Tibial nerve (tissue), 4 donors: ENCODE measurements around the gene MIPEP. TPM values are rescaled to one million over a fixed set of nuclear protein-coding genes. Genes with fewer than 3 reads are reported as not detected.

Experiments
- DNase-seq, 2 donors: peaks; one replicate each; pipeline ENCODE4 v3.0.0-alpha.2; 2019; ENCODE audit warnings: low spot score in 2 of 2
- H3K27ac ChIP-seq, 4 donors: fragments of 200-600 bp; sonication (generic) in 3 of 4; one replicate each; pipeline ENCODE4 v1.5.1; 2017 to 2019; ENCODE audit warnings: mild to moderate bottlenecking in 1 of 4
- H3K27me3 ChIP-seq, 2 donors: fragments of 200-600 bp; sonication (generic) in 1 of 2; one replicate each; pipeline versions ENCODE4 v1.5.1 to v1.6.0; 2017 to 2019
- H3K36me3 ChIP-seq, 3 donors: fragments of 200-600 bp; sonication (generic); one replicate each; pipeline ENCODE4 v1.5.1; 2018 to 2019
- H3K4me1 ChIP-seq, 4 donors: fragments of 200-600 bp; sonication (generic) in 3 of 4; one replicate each; pipeline ENCODE4 v1.5.1; 2017 to 2019
- H3K4me3 ChIP-seq, 4 donors: fragments of 200-600 bp; sonication (generic) in 3 of 4; one replicate each; pipeline ENCODE4 v1.5.1; 2017 to 2019; ENCODE audit warnings: mild to moderate bottlenecking in 1 of 4, moderate library complexity in 1 of 4
- H3K9me3 ChIP-seq, 4 donors: fragments of 200-600 bp; sonication (generic) in 3 of 4; one replicate each; pipeline ENCODE4 v1.5.1; 2017 to 2019
- CTCF ChIP-seq, 5 experiments: fragments of 200-600 bp in 3 of 5; fragments of 450-650 bp in 2 of 5; sonication (generic) in 3 of 5; IDR thresholded peaks; one replicate each; pipeline ENCODE4 v1.5.1; 2016 to 2019; ENCODE audit warnings: antibody characterized with exemption in 5 of 5, mild to moderate bottlenecking in 3 of 5, moderate library complexity in 2 of 5
- EP300 ChIP-seq, 2 donors: sonication (generic); formaldehyde crosslinking; IDR thresholded peaks; one replicate each; pipeline ENCODE4 v1.6.1; 2017; ENCODE audit warnings: antibody characterized with exemption in 2 of 2, mild to moderate bottlenecking in 1 of 2
- POLR2A ChIP-seq, 2 donors: fragments of 450-650 bp; IDR thresholded peaks; one replicate each; pipeline ENCODE4 v1.6.1; 2017; ENCODE audit warnings: antibody characterized with exemption in 2 of 2, mild to moderate bottlenecking in 2 of 2, moderate library complexity in 2 of 2
- WGBS, 2 donors: methylation state at CpG; one replicate each; pipeline ENCODE4 v1.1.5; 2018; 5-methylcytosine and 5-hydroxymethylcytosine counted together
- total RNA-seq, 4 donors: library from RNA; depleted of rRNA; stranded (reverse); fragments of >200 nt; gene quantifications; one replicate each; pipeline ENCODE4 v1.1.0, GENCODE V29; 2016

MIPEP gene
- total RNA-seq, 4 donors from 2014 or later, result 8.4 to 25.8 (median 16.4) TPM

- Histone ChIP-seq H3K9me3 (no peaks in the 10 kb centered on the region), H3K27me3 (no peaks in the 10 kb centered on the region), H3K36me3 (peaks cover 0 to 42% (median 0%) of the 10 kb centered on the region in 3 donors), H3K4me1 (peaks cover 0 to 3% (median 0%) of the 10 kb centered on the region in 4 donors), H3K4me3 (no peak overlapping the region), H3K27ac (no peak overlapping the region)
- 58 to 60% methylated on average over 2 of the region's 2 CpGs for WGBS, 2 donors
- DNase-seq, result no peak
- TF ChIP-seq EP300 (IDR thresholded peaks at IDR 0.05) (no peak), CTCF (IDR thresholded peaks at IDR 0.05) (peak in 3 of 5 experiments; percentile 10 to 40 (median 17))
Observed at GRCh38 chr13:23876265-23876664, 12.9 kb downstream of the MIPEP start.

DNA sequence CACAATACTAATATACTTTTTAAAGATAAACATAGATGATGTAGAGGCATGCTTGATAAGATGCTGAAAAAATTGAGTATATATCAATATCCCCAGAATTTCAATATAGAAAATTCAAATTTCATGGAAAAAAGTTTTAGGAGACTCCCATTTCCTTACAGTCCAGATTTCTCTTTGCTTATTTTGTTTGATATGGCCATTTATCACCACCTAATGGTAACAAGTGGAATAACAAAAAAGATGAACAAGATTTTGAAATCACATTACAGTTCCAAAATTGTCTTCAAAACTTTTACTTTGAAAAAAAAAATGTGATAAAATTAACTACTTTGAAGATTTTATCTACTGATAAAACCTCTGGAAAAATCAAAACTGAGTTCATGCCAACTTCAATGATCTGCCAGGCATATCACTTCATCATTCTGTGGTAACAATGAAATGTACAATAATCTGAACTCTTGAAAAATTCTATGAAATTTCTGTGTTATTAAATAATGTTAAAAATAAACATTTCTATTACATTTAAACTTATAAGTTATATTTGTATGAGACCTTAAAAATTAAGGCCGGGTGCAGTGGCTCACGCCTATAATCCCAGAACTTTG, 17.5 kb downstream of the MIPEP start:
- Histone ChIP-seq H3K36me3 (peaks cover 0 to 24% (median 0%) of the 10 kb centered on the region in 3 donors), H3K9me3 (no peaks in the 10 kb centered on the region), H3K27me3 (no peaks in the 10 kb centered on the region), H3K4me3 (no peak overlapping the region), H3K4me1 (peaks cover 0 to 13% (median 0%) of the 10 kb centered on the region in 4 donors), H3K27ac (no peak overlapping the region)
- no peak for DNase-seq
- WGBS, 2 donors, result 95% methylated on average over 2 of the region's 2 CpGs
- peak; percentile 45 to 72 (median 55) for TF ChIP-seq CTCF (IDR thresholded peaks at IDR 0.05)
- TF ChIP-seq POLR2A (IDR thresholded peaks at IDR 0.05), result no peak

GRCh38 chr13:23870356-23871140, 18.7 kb downstream of the MIPEP start:
- Histone ChIP-seq H3K36me3 (peaks cover 0 to 24% (median 0%) of the 10 kb centered on the region in 3 donors), H3K27me3 (no peaks in the 10 kb centered on the region), H3K27ac (no peak overlapping the region), H3K4me1 (peaks cover 0 to 13% (median 0%) of the 10 kb centered on the region in 4 donors), H3K9me3 (no peaks in the 10 kb centered on the region), H3K4me3 (no peak overlapping the region)
- TF ChIP-seq POLR2A (IDR thresholded peaks at IDR 0.05) (no peak), CTCF (IDR thresholded peaks at IDR 0.05) (peak in 1 of 5 experiments; percentile 19)
- DNase-seq, result no peak
- WGBS, 2 donors, result 64 to 74% methylated on average over 12 of the region's 12 CpGs

GRCh38 chr13:23868521-23868920, 20.7 kb downstream of the MIPEP start:
- peaks cover 0 to 17% (median 0%) of the 10 kb centered on the region in 3 donors for H3K36me3 ChIP-seq
- no peak for DNase-seq
- TF ChIP-seq CTCF (IDR thresholded peaks at IDR 0.05) (no peak), EP300 (IDR thresholded peaks at IDR 0.05) (no peak), POLR2A (IDR thresholded peaks at IDR 0.05) (no peak)
- no peaks in the 10 kb centered on the region for H3K27me3 ChIP-seq
- H3K9me3 ChIP-seq, result no peaks in the 10 kb centered on the region
- H3K4me3 ChIP-seq, result no peak overlapping the region
- H3K27ac ChIP-seq, result no peak overlapping the region
- 81 to 84% methylated on average over 5 of the region's 5 CpGs for WGBS, 2 donors
- peaks cover 0 to 13% (median 0%) of the 10 kb centered on the region in 4 donors for H3K4me1 ChIP-seq

- Histone ChIP-seq H3K4me3 (no peak overlapping the region), H3K36me3 (peaks cover 0 to 12% (median 0%) of the 10 kb centered on the region in 3 donors), H3K4me1 (peaks cover 0 to 13% (median 0%) of the 10 kb centered on the region in 4 donors), H3K27ac (no peak overlapping the region), H3K27me3 (no peaks in the 10 kb centered on the region), H3K9me3 (no peaks in the 10 kb centered on the region)
- no peak for TF ChIP-seq POLR2A (IDR thresholded peaks at IDR 0.05)
- no peak for DNase-seq
- WGBS, 2 donors, result 79 to 83% methylated on average over 8 of the region's 8 CpGs
Observed at GRCh38 chr13:23867027-23867491, 22.1 kb downstream of the MIPEP start.
